Ovary (tissue), 9 donors: ENCODE data around the gene SF3A2. TPM values are rescaled to one million over a fixed set of nuclear protein-coding genes. Genes with fewer than 3 reads are reported as not detected.

Experiments used
- DNase-seq, 5 donors: peaks; one replicate each; pipeline ENCODE4 v3.0.0-alpha.2; 2019 to 2020
- H3K27ac ChIP-seq, 2 donors: fragments of 200-600 bp; one replicate each; pipeline versions ENCODE4 v1.5.1 to v1.8.0; 2019 to 2022
- H3K27me3 ChIP-seq: fragments of 200-600 bp; one replicate; pipeline ENCODE4 v1.8.0; 2022
- H3K36me3 ChIP-seq: fragments of 200-600 bp; sonication (generic); one replicate; pipeline ENCODE4 v1.5.1; 2019
- H3K4me1 ChIP-seq: one replicate; pipeline ENCODE4 v1.8.1; 2013; ENCODE audit warnings: mild to moderate bottlenecking, moderate library complexity; ENCODE audit not compliant: insufficient read depth
- H3K4me3 ChIP-seq: fragments of 200-600 bp; sonication (generic); one replicate; pipeline ENCODE4 v1.5.1; 2017
- H3K9me3 ChIP-seq, 2 donors: fragments of 200-600 bp in 1 of 2; sonication (generic) in 1 of 2; one replicate each; pipeline versions ENCODE4 v1.5.1 to v1.8.1; 2013 to 2019; ENCODE audit warnings: mild to moderate bottlenecking in 1 of 2, moderate library complexity in 1 of 2
- EP300 ChIP-seq: sonication (generic); formaldehyde crosslinking; IDR thresholded peaks from one replicate; pipeline ENCODE4 v1.6.1; 2017; ENCODE audit warnings: antibody characterized with exemption
- POLR2A ChIP-seq: fragments of 450-650 bp; IDR thresholded peaks from one replicate; pipeline ENCODE4 v1.6.1; 2017; ENCODE audit warnings: antibody characterized with exemption, mild to moderate bottlenecking, moderate library complexity
- WGBS, 3 donors: extraction: QIAGEN DNeasy Blood & Tissue Kit in 1 of 3; methylation state at CpG; one replicate each; pipeline versions ENCODE4 v1.1.5 to v1.1.7; 2013 to 2017; 5-methylcytosine and 5-hydroxymethylcytosine counted together
- intact Hi-C, 4 donors: fragments of 100-400 bp; cut with DNase I; formaldehyde crosslinking; loops; one replicate each; pipeline versions ENCODE4 v1.11.0 to v1.15.1; 2022 to 2023
- polyA plus RNA-seq, 2 donors: library from polyadenylated mRNA; stranded (reverse); fragments of 200-250 nt in 1 of 2; fragments of 350-450 nt in 1 of 2; fragmentation: Illumina TruSeq in 1 of 2; extraction: RNeasy Lipid Tissue Mini Kit (QIAGEN cat#74804) in 1 of 2; gene quantifications; one replicate each; pipeline ENCODE4 v1.2.3, GENCODE V29; 2013 to 2014
- total RNA-seq, 7 donors: library from RNA; depleted of rRNA in 2 of 7; stranded (reverse); fragments of >200 nt in 2 of 7; fragmentation: NEBNext Ultra II Directional in 3 of 7; extraction: Animal tissue kit (Norgen Biotek cat#: 25700) in 3 of 7; gene quantifications; one replicate each; pipeline versions ENCODE4 v1.1.0 to v1.2.4, GENCODE V29; 2016 to 2023
- TF ChIP-seq, protein P1 (sequence below), 3 donors: fragments of 450-650 bp in 2 of 3; fragments of 200-600 bp in 1 of 3; IDR thresholded peaks; one replicate each; pipeline versions ENCODE4 v1.5.1 to v1.8.0; 2016 to 2022; ENCODE audit warnings: antibody characterized with exemption in 3 of 3, mild to moderate bottlenecking in 1 of 3
- donor health status: DM: no; HTN: no; CAD: no; lungs with moderate emphysema.
- donor health status: DM: no; HTN: no; CAD: no.
- donor health status: Bipolar disorder and iron deficiency.
- donor health status: DM: yes; HTN: yes; CAD: no.
- donor health status: DM: no; HTN: no; CAD: no.
- donor health status: DM: yes; HTN: yes; CAD: no.

Gene SF3A2
- total and polyA plus RNA-seq, 9 donors = 13.7 to 137 (median 89.8) TPM

GRCh38 chr19:2230807-2231533, 5.7 kb upstream of the SF3A2 start:
- WGBS, 3 donors = 43 to 68% (median 53%) methylated on average over 11 to 12 of the region's 12 CpGs
- Histone ChIP-seq H3K36me3 (no peaks in the 10 kb centered on the region), H3K4me1 (peaks cover 2% of the 10 kb centered on the region), H3K27me3 (no peaks in the 10 kb centered on the region), H3K4me3 (no peak overlapping the region), H3K27ac (no peak overlapping the region), H3K9me3 (no peaks in the 10 kb centered on the region)
- no peak for DNase-seq
- TF ChIP-seq EP300 = no peak
- TF ChIP-seq, protein P1, sequence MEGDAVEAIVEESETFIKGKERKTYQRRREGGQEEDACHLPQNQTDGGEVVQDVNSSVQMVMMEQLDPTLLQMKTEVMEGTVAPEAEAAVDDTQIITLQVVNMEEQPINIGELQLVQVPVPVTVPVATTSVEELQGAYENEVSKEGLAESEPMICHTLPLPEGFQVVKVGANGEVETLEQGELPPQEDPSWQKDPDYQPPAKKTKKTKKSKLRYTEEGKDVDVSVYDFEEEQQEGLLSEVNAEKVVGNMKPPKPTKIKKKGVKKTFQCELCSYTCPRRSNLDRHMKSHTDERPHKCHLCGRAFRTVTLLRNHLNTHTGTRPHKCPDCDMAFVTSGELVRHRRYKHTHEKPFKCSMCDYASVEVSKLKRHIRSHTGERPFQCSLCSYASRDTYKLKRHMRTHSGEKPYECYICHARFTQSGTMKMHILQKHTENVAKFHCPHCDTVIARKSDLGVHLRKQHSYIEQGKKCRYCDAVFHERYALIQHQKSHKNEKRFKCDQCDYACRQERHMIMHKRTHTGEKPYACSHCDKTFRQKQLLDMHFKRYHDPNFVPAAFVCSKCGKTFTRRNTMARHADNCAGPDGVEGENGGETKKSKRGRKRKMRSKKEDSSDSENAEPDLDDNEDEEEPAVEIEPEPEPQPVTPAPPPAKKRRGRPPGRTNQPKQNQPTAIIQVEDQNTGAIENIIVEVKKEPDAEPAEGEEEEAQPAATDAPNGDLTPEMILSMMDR (IDR thresholded peaks at IDR 0.05) = no peak
- intact Hi-C loops = loop anchor here in 2 of 4 donors (5.0 to 10.0 kb wide), 2 partner anchors 64 to 66 kb away; partner anchors contain the start of gene DOT1L (in 1 of the 2)

DNA sequence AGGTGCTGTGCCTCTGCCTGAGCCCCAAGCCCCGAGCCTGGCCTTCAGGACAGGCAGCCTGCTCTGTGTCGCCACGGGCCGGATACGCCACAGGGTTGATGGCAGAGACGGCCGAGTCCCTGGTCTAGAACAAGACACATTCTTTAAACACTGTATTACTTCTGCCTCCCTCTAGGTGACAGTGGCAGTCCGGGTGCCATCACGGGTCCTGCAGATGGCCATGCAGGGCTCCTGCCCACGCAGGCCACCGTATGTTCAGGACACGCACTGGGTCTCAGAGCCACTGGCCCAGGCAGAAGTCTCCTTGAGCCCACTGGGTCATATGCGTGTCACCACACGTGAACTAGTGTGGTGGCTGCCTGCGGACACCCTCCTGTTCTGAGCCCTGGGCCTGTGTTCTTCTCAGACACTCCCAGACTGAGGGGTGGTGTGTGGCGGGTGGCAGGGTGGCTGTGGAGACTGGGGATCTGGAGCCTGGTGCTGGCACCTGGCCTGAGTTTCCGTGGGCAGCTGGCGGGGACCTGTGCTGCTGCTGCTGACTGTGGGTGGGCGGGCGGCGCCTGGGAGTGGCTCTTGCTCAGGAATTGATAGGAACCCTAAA, 4.9 kb upstream of the SF3A2 start:
- no peak overlapping the region for H3K4me3 ChIP-seq
- no peaks in the 10 kb centered on the region for H3K27me3 ChIP-seq
- intact Hi-C loops = loop anchor here in 2 of 4 donors (5.0 to 10.0 kb wide), 2 partner anchors 64 to 67 kb away; partner anchors contain the start of gene DOT1L (in 1 of the 2)
- H3K36me3 ChIP-seq = no peaks in the 10 kb centered on the region
- H3K9me3 ChIP-seq = no peaks in the 10 kb centered on the region
- no peak for DNase-seq
- peaks cover 2% of the 10 kb centered on the region for H3K4me1 ChIP-seq
- no peak overlapping the region for H3K27ac ChIP-seq
- WGBS, 3 donors = 74 to 80% (median 78%) methylated on average over 20 to 21 of the region's 21 CpGs
- TF ChIP-seq EP300 = no peak
- TF ChIP-seq POLR2A = no peak
- TF ChIP-seq, protein P1 (IDR thresholded peaks at IDR 0.05) = no peak

GRCh38 chr19:2232286-2233151, 4.1 kb upstream of the SF3A2 start:
- H3K27ac ChIP-seq = no peak overlapping the region
- no peaks in the 10 kb centered on the region for H3K9me3 ChIP-seq
- H3K36me3 ChIP-seq = no peaks in the 10 kb centered on the region
- TF ChIP-seq, protein P1 (IDR thresholded peaks at IDR 0.05) = no peak
- TF ChIP-seq EP300 (no peak), POLR2A (no peak)
- DNase-seq = no peak
- peaks cover 4% of the 10 kb centered on the region for H3K4me1 ChIP-seq
- H3K27me3 ChIP-seq = no peaks in the 10 kb centered on the region
- no peak overlapping the region for H3K4me3 ChIP-seq
- intact Hi-C loops = loop anchor here in 2 of 4 donors (5.0 to 10.0 kb wide), 2 partner anchors 65 to 68 kb away; partner anchors contain the start of gene DOT1L (in 1 of the 2)
- 66 to 73% (median 71%) methylated on average over 30 of the region's 30 CpGs for WGBS, 3 donors

DNA sequence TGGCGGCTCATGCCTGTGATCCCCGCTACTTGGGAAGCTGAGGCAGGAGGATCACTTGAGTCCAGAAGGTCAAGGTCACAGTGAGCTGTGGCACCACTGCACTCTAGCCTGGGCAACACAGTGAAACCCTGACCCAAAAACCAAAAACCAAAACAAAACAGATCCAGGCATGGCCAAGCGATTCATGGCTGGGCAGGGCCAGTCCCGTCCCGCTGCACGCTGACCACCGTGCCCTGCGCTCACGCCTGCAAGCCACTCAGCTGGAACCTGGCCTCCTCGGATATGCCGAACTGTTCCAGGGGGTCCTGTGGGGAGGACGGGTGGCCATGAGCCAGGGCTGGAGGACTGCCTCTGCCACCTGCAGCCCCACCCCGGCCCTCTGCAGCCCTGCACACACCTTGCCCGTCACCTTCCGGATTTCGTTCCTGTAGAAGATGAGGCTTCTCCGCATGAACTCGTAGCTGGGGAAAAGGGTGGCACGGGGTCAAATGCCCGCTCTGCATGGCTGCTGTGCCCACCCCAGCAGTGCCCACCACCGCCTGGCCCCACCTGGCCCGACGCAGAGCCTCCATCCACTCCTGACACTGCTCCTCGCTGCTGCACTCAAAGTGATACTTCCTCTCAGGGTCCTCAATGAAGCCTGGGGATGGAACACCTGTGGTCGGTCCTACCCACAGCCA, 2.9 kb upstream of the SF3A2 start:
- Histone ChIP-seq H3K4me3 (no peak overlapping the region), H3K27ac (no peak overlapping the region), H3K4me1 (peaks cover 12% of the 10 kb centered on the region), H3K27me3 (no peaks in the 10 kb centered on the region), H3K36me3 (no peaks in the 10 kb centered on the region), H3K9me3 (no peaks in the 10 kb centered on the region)
- WGBS, 3 donors = 85 to 87% (median 86%) methylated on average over 25 of the region's 25 CpGs
- no peak for TF ChIP-seq POLR2A
- TF ChIP-seq, protein P1 (IDR thresholded peaks at IDR 0.05) = no peak
- TF ChIP-seq EP300 = no peak
- intact Hi-C loops = loop anchor here in 2 of 4 donors (5.0 to 10.0 kb wide), 2 partner anchors 66 to 69 kb away; partner anchors contain the start of gene DOT1L (in 1 of the 2)
- no peak for DNase-seq
